OCI-LY7 (cell line): Measurements from ENCODE around the gene SCAF1. TPM values are rescaled to one million over a fixed set of nuclear protein-coding genes. Genes with fewer than 3 reads are reported as not detected.

Source experiments
- BruUV-seq: library from RNA; stranded (reverse); fragments of 400-500 nt; replicated peaks from 2 replicates; lab custom pipeline; 2021; lab: Mats Ljungman, UMichigan
- CTCF ChIA-PET: fragments of 300-600 bp; sonication (Branson Sonifier 250); formaldehyde crosslinking; loops from one replicate; lab custom pipeline; 2022; ENCODE audit warnings: antibody characterized with exemption; ENCODE audit not compliant: unreplicated experiment; lab: Charles Lee
- POLR2A ChIA-PET: fragments of 300-600 bp; sonication (Branson Sonifier 250); formaldehyde crosslinking; loops from one replicate; lab custom pipeline; 2022; ENCODE audit warnings: antibody characterized with exemption; lab: Charles Lee
- DNase-seq: peaks from one replicate; pipeline ENCODE4 v3.0.0-alpha.2; 2015; ENCODE audit warnings: low spot score
- H2AFZ ChIP-seq: fragments of 200-600 bp; sonication (generic), shearing (Covaris generic); 2 replicates; pipeline ENCODE4 v1.6.1; 2014; ENCODE audit warnings: mild to moderate bottlenecking, antibody characterized with exemption, low read length, moderate library complexity
- H3K27ac ChIP-seq: fragments of 200-600 bp; sonication (generic); 2 replicates; pipeline ENCODE4 v1.5.1; 2014; ENCODE audit warnings: mixed run types, low read depth, mild to moderate bottlenecking, moderate library complexity, low read length, inconsistent platforms; ENCODE audit not compliant: poor library complexity, severe bottlenecking
- H3K36me3 ChIP-seq: fragments of 200-600 bp; sonication (generic); 2 replicates; pipeline ENCODE4 v1.6.1; 2014; ENCODE audit warnings: mild to moderate bottlenecking, antibody characterized with exemption, low read length, moderate library complexity, mixed read lengths; ENCODE audit not compliant: insufficient read depth
- H3K4me1 ChIP-seq: fragments of 200-600 bp; sonication (generic); 2 replicates; pipeline ENCODE4 v1.5.1; 2014; ENCODE audit warnings: mild to moderate bottlenecking, low read length; ENCODE audit not compliant: insufficient read depth, poor library complexity, severe bottlenecking
- H3K4me2 ChIP-seq: fragments of 200-600 bp; sonication (generic); 2 replicates; pipeline ENCODE4 v1.6.1; 2014; ENCODE audit warnings: mild to moderate bottlenecking, low read length
- H3K4me3 ChIP-seq: fragments of 200-600 bp; sonication (generic); 2 replicates; pipeline ENCODE4 v1.5.1; 2014; ENCODE audit warnings: mild to moderate bottlenecking, low read depth, low read length; ENCODE audit not compliant: poor library complexity, severe bottlenecking
- H3K79me2 ChIP-seq: fragments of 200-600 bp; sonication (generic); 2 replicates; pipeline ENCODE4 v1.6.1; 2016; ENCODE audit warnings: low read depth, mild to moderate bottlenecking, low read length, moderate library complexity, mixed read lengths; ENCODE audit not compliant: insufficient read depth
- H3K9me2 ChIP-seq: fragments of 200-600 bp; sonication (generic); 2 replicates; pipeline ENCODE4 v1.6.1; 2016; ENCODE audit warnings: mild to moderate bottlenecking, low read length, mixed read lengths; ENCODE audit not compliant: insufficient read depth
- H3K9me3 ChIP-seq: fragments of 200-600 bp; sonication (generic); 2 replicates; pipeline ENCODE4 v1.6.1; 2014; ENCODE audit warnings: mild to moderate bottlenecking, mixed run types, low read length, mixed read lengths
- H4K20me1 ChIP-seq: fragments of 200-600 bp; sonication (generic); 2 replicates; pipeline ENCODE4 v1.6.1; 2014; ENCODE audit warnings: mild to moderate bottlenecking, antibody characterized with exemption, low read length, moderate library complexity, mixed read lengths; ENCODE audit not compliant: insufficient read depth
- CTCF ChIP-seq: fragments of 200-600 bp; sonication (generic); conservative IDR thresholded peaks from 2 replicates; pipeline ENCODE4 v1.5.1; 2014; ENCODE audit warnings: mild to moderate bottlenecking, antibody characterized with exemption, low read length, moderate library complexity, mixed read lengths
- EZH2phosphoT487 ChIP-seq: fragments of 200-600 bp; sonication (generic); IDR thresholded peaks from 2 replicates; pipeline ENCODE4 v1.6.1; 2018; ENCODE audit warnings: low read depth, borderline replicate concordance, mild to moderate bottlenecking, mixed run types, antibody characterized with exemption, low read length, moderate library complexity, mixed read lengths
- intact Hi-C: fragments of 100-400 bp; cut with micrococcal nuclease; formaldehyde crosslinking; loops from one replicate; pipeline ENCODE4 v1.10.0; 2022; ENCODE audit not compliant: unreplicated experiment
- total RNA-seq, 2 experiments: library from RNA; depleted of rRNA in 1 of 2; stranded (reverse); fragments of >200 nt in 1 of 2; shearing (Covaris generic) in 1 of 2; gene quantifications; 2 replicates each; pipeline ENCODE4 v1.2.3, GENCODE V29; 2014 to 2022

Gene SCAF1
- total RNA-seq, 2 experiments from 2014 or later, result 15.0 to 44.0 TPM

GRCh38 chr19:49689133-49690078 is 47.4 kb downstream of the SCAF1 start, which contains the start of gene ADM5:
ADM5 (plus strand) TSS chr19:49689594; CDS start chr19:49689838, 244 bp downstream.
- no peak for TF ChIP-seq CTCF
- TF ChIP-seq EZH2phosphoT487, result no peak
- Histone ChIP-seq H3K9me2 (no peaks in the 10 kb centered on the region), H3K36me3 (peaks cover 65% of the 10 kb centered on the region), H3K4me1 (peaks cover 5% of the 10 kb centered on the region), H3K4me3 (no peak within 1 kb of the TSS), H3K79me2 (no peaks in the 10 kb centered on the region), H4K20me1 (no peaks in the 10 kb centered on the region), H2AFZ (no peak within 1 kb of the TSS), H3K4me2 (no peak within 1 kb of the TSS), H3K9me3 (no peaks in the 10 kb centered on the region), H3K27ac (no peak within 1 kb of the TSS)
- intact Hi-C loops, result no loop called here
- CTCF ChIA-PET, result no interaction called here
- POLR2A ChIA-PET, result no interaction called here
- no peak for DNase-seq
- no TSS peak for BruUV-seq

GRCh38 chr19:49690079-49690655 is 48.2 kb downstream of the SCAF1 start:
- intact Hi-C loops, result no loop called here
- TF ChIP-seq CTCF (no peak), EZH2phosphoT487 (no peak)
- H3K4me2 ChIP-seq, result no peak overlapping the region
- H3K4me1 ChIP-seq, result peaks cover 5% of the 10 kb centered on the region
- H3K9me2 ChIP-seq, result no peaks in the 10 kb centered on the region
- H3K4me3 ChIP-seq, result no peak overlapping the region
- H3K27ac ChIP-seq, result no peak overlapping the region
- no peaks in the 10 kb centered on the region for H4K20me1 ChIP-seq
- ChIA-PET CTCF (no interaction called here), POLR2A (interaction anchor here (0.7 kb wide), 1 partner anchor 50 kb away, joined by 3 read pairs; the partner anchor contains the start of gene RRAS)
- no peaks in the 10 kb centered on the region for H3K79me2 ChIP-seq
- peaks cover 58% of the 10 kb centered on the region for H3K36me3 ChIP-seq
- no peaks in the 10 kb centered on the region for H3K9me3 ChIP-seq
- DNase-seq, result no peak
- no peak overlapping the region for H2AFZ ChIP-seq
- BruUV-seq, result no TSS peak
